HG03025 (cell line): ENCODE measurements around the gene AMPH.
A peak's percentile ranks its signal among the peaks of the same experiment; 100 is the strongest.

Experiments used
- ATAC-seq: cut with Tn5 transposase; IDR thresholded peaks from one replicate; pipeline ENCODE4 v1.9.1; 2021; ENCODE audit warnings: mild to moderate bottlenecking, moderate library complexity; ENCODE audit not compliant: unreplicated experiment, low FRiP score

Gene AMPH

GRCh38 chr7:38630720-38631673 is at the start of gene AMPH:
AMPH (minus strand) TSS chr7:38631373; CDS start chr7:38631351, 22 bp downstream.
- no peak for ATAC-seq

- ATAC-seq, result no peak
Observed at GRCh38 chr7:38679419-38679818, 48.2 kb upstream of the AMPH start.

- no peak for ATAC-seq
Observed at GRCh38 chr7:38678698-38679054, 47.5 kb upstream of the AMPH start.

GRCh38 chr7:38677981-38678697 is 47.0 kb upstream of the AMPH start:
- no peak for ATAC-seq

GRCh38 chr7:38675494-38676106 is 44.4 kb upstream of the AMPH start:
- no peak for ATAC-seq

- no peak for ATAC-seq
Observed at GRCh38 chr7:38674513-38674912, 43.3 kb upstream of the AMPH start.

- no peak for ATAC-seq
Observed at GRCh38 chr7:38673795-38674194, 42.6 kb upstream of the AMPH start.

GRCh38 chr7:38671911-38672905 is 41.0 kb upstream of the AMPH start:
- no peak for ATAC-seq

- ATAC-seq, result no peak
Observed at GRCh38 chr7:38669965-38670520, 38.9 kb upstream of the AMPH start.

- ATAC-seq, result no peak
Observed at GRCh38 chr7:38664972-38665371, 33.8 kb upstream of the AMPH start.

GRCh38 chr7:38660427-38661099 is 29.4 kb upstream of the AMPH start:
- ATAC-seq, result peak; percentile 64

GRCh38 chr7:38659931-38660330 is 28.8 kb upstream of the AMPH start:
- ATAC-seq, result no peak

GRCh38 chr7:38658921-38659320 is 27.7 kb upstream of the AMPH start:
- no peak for ATAC-seq

GRCh38 chr7:38656968-38657367 is 25.8 kb upstream of the AMPH start:
- ATAC-seq, result no peak

- no peak for ATAC-seq
Observed at GRCh38 chr7:38655833-38656774, 24.9 kb upstream of the AMPH start.

GRCh38 chr7:38637957-38638356 is 6.8 kb upstream of the AMPH start:
- ATAC-seq, result no peak

- no peak for ATAC-seq
Observed at GRCh38 chr7:38632411-38632810, 1.2 kb upstream of the AMPH start.
